Upper lobe of left lung (tissue), 6 donors: Measurements from ENCODE around the gene MTERF1. TPM values are rescaled to one million over a fixed set of nuclear protein-coding genes. Genes with fewer than 3 reads are reported as not detected.
"Not testable (repeated sequence)": the region's sequence is repeated elsewhere in the genome, so short reads cannot be mapped to it uniquely, and the experiment has no call there.

Experiments used
- ATAC-seq, 2 donors: fragments of 200-7000 bp; cut with Tn5 transposase; one replicate each; pipeline ENCODE4 v1.9.1; 2022; ENCODE audit warnings: mild to moderate bottlenecking in 2 of 2, moderate library complexity in 2 of 2; ENCODE audit not compliant: low FRiP score in 2 of 2
- DNase-seq, 2 donors: peaks; one replicate each; pipeline ENCODE4 v3.0.0-alpha.2; 2019 to 2020
- H3K27ac ChIP-seq, 4 donors: fragments of 200-600 bp; sonication (generic); one replicate each; pipeline ENCODE4 v1.5.1; 2016 to 2019
- H3K27me3 ChIP-seq, 4 donors: fragments of 200-600 bp; sonication (generic); one replicate each; pipeline ENCODE4 v1.5.1; 2017 to 2019
- H3K36me3 ChIP-seq, 4 donors: fragments of 200-600 bp; sonication (generic); one replicate each; pipeline ENCODE4 v1.5.1; 2016 to 2019
- H3K4me1 ChIP-seq, 4 donors: fragments of 200-600 bp; sonication (generic); one replicate each; pipeline ENCODE4 v1.5.1; 2018 to 2019
- H3K4me3 ChIP-seq, 4 donors: fragments of 200-600 bp; sonication (generic); one replicate each; pipeline ENCODE4 v1.5.1; 2017 to 2019; ENCODE audit warnings: mild to moderate bottlenecking in 2 of 4, moderate library complexity in 1 of 4
- H3K9me3 ChIP-seq, 4 donors: fragments of 200-600 bp; sonication (generic); one replicate each; pipeline ENCODE4 v1.5.1; 2018 to 2019
- CTCF ChIP-seq, 6 experiments: fragments of 450-650 bp in 4 of 6; fragments of 200-600 bp in 2 of 6; sonication (generic) in 2 of 6; IDR thresholded peaks; one replicate each; pipeline ENCODE4 v1.5.1; 2016 to 2019; ENCODE audit warnings: antibody characterized with exemption in 6 of 6
- EP300 ChIP-seq, 4 donors: sonication (generic); formaldehyde crosslinking; IDR thresholded peaks; one replicate each; pipeline ENCODE4 v1.5.1; 2017; ENCODE audit warnings: antibody characterized with exemption in 4 of 4, control low read depth in 2 of 4
- POLR2A ChIP-seq, 4 donors: fragments of 450-650 bp; IDR thresholded peaks; one replicate each; pipeline ENCODE4 v1.5.1; 2016 to 2017; ENCODE audit warnings: antibody characterized with exemption in 4 of 4, mild to moderate bottlenecking in 2 of 4
- POLR2AphosphoS5 ChIP-seq, 2 donors: sonication (generic); formaldehyde crosslinking; IDR thresholded peaks; one replicate each; pipeline ENCODE4 v1.5.1; 2017; ENCODE audit warnings: antibody characterized with exemption in 2 of 2
- WGBS, 2 donors: methylation state at CpG; one replicate each; pipeline ENCODE4 v1.1.5; 2017 to 2018; 5-methylcytosine and 5-hydroxymethylcytosine counted together
- total RNA-seq, 6 donors: library from RNA; depleted of rRNA in 4 of 6; stranded (reverse); fragments of >200 nt in 4 of 6; gene quantifications; one replicate each; pipeline versions ENCODE4 v1.1.0 to v1.2.1, GENCODE V29; 2016 to 2021
- donor health status: DM: no; HTN: no; CAD: no; lungs with moderate emphysema.
- donor health status: DM: no; HTN: yes; CAD: no; lungs with severe emphysema.

MTERF1 gene
- total RNA-seq, 6 donors from 2014 or later, result 7.7 to 10.0 (median 8.8) TPM

DNA sequence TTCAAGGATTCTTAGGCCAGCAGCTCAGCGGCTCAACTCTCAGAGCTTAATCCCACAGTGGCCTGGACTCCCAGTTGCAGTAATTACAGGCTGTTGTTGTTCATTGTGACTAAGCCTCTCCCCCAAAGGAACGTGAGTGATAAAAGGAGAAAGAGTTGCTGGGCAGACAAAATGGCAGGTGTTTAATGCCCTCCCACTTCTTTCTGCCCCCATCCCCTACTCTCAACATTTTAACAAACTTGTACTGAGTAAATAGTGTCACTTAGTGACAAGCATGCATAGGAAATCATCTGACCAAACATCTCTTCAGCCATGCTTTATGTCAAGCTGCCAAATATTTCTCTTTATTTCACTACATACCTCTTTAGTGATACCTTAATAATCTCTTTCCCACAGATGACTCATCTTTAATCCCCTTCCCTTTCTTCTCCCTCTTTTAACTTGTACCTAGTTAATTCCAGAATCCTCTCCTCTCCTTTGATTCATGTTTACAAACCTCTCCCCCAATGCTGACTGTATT, 12.4 kb upstream of the MTERF1 start:
- peaks cover 0 to 4% (median 0%) of the 10 kb centered on the region in 4 donors for H3K9me3 ChIP-seq
- ATAC-seq (no peak), DNase-seq (no peak)
- H3K4me3 ChIP-seq, result no peak overlapping the region
- TF ChIP-seq CTCF (IDR thresholded peaks at IDR 0.05) (no peak), EP300 (IDR thresholded peaks at IDR 0.05) (no peak)
- H3K27me3 ChIP-seq, result no peaks in the 10 kb centered on the region
- no peak overlapping the region for H3K27ac ChIP-seq
- H3K36me3 ChIP-seq, result no peaks in the 10 kb centered on the region
- H3K4me1 ChIP-seq, result peaks cover 0 to 5% (median 0%) of the 10 kb centered on the region in 4 donors
- 60 to 78% methylated on average over 2 of the region's 2 CpGs for WGBS, 2 donors

DNA sequence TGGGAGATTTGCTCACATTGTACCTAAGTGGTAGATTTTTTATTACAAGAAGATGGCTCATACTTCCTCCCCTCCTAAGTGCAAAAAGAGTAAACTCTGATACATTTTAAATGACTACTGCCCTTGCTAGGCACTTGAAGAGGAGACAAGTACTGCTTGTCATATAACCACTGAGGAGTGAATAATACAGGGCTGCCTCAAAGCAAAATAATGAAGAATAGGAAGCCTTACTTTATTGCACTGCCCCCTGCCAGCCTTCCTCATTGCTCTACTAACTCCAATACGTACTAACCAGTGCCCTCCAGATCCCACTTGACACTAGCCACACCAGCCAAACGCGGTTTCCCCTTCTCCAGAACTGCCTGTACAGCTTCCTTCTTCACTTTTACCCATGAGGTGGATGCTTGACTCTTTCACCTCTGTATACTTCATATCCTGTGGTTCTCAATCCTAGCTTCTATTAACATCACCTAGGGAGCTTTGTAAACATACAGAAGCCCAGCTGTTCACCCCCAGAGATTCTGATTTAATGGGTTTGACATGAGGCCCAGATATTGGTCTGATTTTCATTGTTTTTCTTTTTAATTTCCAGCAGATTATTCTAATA, 11.7 kb upstream of the MTERF1 start:
- no peak overlapping the region for H3K27ac ChIP-seq
- no peaks in the 10 kb centered on the region for H3K36me3 ChIP-seq
- no peaks in the 10 kb centered on the region for H3K27me3 ChIP-seq
- DNase-seq (no peak), ATAC-seq (peak in 1 of 2 donors; percentile 62)
- peaks cover 0 to 5% (median 0%) of the 10 kb centered on the region in 4 donors for H3K4me1 ChIP-seq
- TF ChIP-seq EP300 (IDR thresholded peaks at IDR 0.05) (no peak), POLR2A (IDR thresholded peaks at IDR 0.05) (no peak)
- WGBS, 2 donors, result 34 to 40% methylated on average over 3 of the region's 3 CpGs
- no peak overlapping the region for H3K4me3 ChIP-seq
- peaks cover 0 to 10% (median 0%) of the 10 kb centered on the region in 4 donors for H3K9me3 ChIP-seq

GRCh38 chr7:91888271-91889175, 8.0 kb upstream of the MTERF1 start:
- not testable (repeated sequence) for ATAC-seq, H3K4me1 ChIP-seq, H3K4me3 ChIP-seq, H3K27me3 ChIP-seq, H3K27ac ChIP-seq, H3K36me3 ChIP-seq, H3K9me3 ChIP-seq
- DNase-seq, result peak in 1 of 2 donors; percentile 75
- WGBS, 2 donors, result 93 to 95% methylated on average over 24 to 51 of the region's 60 CpGs

DNA sequence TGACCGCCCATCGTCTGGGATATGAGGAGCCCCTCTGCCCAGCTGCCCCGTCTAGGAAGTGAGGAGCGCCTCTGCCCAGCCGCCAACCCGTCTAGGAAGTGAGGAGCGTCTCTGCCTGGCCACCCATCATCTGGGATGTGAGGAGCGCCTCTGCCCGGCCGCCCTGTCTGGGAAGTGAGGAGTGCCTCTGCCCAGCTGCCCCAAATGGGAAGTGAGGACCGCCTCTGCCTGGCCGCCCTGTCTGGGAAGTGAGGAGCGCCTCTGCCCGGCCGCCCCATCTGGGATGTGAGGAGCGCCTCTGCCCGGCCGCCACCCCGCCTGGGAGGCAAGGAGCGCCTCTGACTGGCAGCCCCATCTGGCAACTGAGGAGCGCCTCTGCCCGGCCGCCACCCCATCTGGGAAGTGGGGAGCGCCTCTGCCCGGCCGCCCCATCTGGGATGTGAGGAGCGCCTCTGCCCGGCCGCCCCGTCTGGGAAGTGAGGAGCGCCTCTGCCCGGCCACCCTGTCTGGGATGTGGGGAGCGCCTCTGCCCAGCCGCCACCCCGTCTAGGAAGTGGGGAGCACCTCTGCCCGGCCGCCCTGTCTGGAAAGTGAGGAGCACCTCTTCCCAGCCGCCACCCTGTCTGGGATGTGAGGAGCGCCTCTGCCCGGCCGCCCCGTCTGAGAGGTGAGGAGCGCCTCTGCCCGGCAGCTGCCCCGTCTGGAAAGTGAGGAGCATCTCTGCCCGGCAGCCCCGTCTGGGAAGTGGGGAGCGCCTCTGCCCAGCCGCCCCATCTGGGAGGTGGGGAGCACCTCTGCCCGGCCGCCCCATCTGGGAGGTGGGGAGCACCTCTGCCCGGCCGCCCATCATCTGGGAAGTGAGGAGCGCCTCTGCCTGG, 7.1 kb upstream of the MTERF1 start:
- not testable (repeated sequence) for H3K36me3 ChIP-seq, ATAC-seq, H3K27ac ChIP-seq, H3K27me3 ChIP-seq, H3K4me3 ChIP-seq, H3K9me3 ChIP-seq, H3K4me1 ChIP-seq
- DNase-seq, result peak in 1 of 2 donors; percentile 65
- 92 to 97% methylated on average over 14 to 42 of the region's 54 CpGs for WGBS, 2 donors

DNA sequence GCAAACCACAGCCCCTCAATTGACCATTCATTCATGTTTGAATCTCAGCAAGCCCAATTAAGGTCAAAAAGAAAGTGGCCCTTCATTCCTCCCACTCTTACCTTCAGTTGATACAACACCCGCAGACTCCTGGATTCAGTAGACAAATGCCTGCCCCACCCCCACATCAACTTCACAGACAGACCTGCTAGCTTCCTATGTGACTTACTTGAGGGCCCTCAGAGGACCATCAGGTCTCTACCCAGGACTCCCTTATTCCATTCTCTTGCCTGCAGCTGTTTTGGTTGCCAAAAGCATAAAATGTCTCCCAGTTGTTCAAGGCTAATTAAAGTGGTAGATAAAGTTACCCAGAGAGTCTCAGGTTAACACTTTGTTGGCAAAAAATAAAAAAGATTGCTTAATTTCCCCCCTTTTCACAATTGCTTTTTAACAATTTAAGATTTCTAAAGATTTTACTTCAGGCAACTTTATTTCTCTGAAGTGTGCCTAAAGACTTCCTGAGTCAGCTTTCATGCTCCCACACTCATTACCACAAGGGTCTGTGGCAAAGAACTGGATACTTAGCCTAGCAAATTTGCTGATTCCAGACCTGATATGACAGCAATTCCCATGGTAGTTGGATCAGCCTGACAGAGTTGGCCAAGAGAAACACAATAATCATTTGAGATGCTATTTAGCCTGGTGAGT, 3.3 kb upstream of the MTERF1 start:
- H3K27ac ChIP-seq, result no peak overlapping the region
- no peak overlapping the region for H3K4me3 ChIP-seq
- peak in 1 of 2 donors; percentile 56 for DNase-seq

More for the DNA sequence above, 3.3 kb upstream of the MTERF1 start:
- no peak for TF ChIP-seq POLR2AphosphoS5 (IDR thresholded peaks at IDR 0.05)
- TF ChIP-seq EP300 (IDR thresholded peaks at IDR 0.05), result no peak
- TF ChIP-seq CTCF (IDR thresholded peaks at IDR 0.05), result no peak
- no peak for TF ChIP-seq POLR2A (IDR thresholded peaks at IDR 0.05)
- 60 to 75% methylated on average over 1 of the region's 1 CpG for WGBS, 2 donors
- H3K9me3 ChIP-seq, result peaks cover 0 to 10% (median 0%) of the 10 kb centered on the region in 4 donors
- H3K27me3 ChIP-seq, result no peaks in the 10 kb centered on the region
- H3K36me3 ChIP-seq, result no peaks in the 10 kb centered on the region
- H3K4me1 ChIP-seq, result peaks cover 8 to 16% (median 13%) of the 10 kb centered on the region in 4 donors
- no peak for ATAC-seq
